ENCODE measurements around the gene MMP21. TPM values are rescaled to one million over a fixed set of nuclear protein-coding genes. Genes with fewer than 3 reads are reported as not detected.

The MMP21 gene
- total and polyA plus RNA-seq, 2 donors (not counting 1 experiment from before 2014, with no cell fraction given) = 0.05 to 0.17 TPM

Other genes with a start within 250 kb of the MMP21 start
- not detected in 2 replicates for gene TEX36, start 92.7 kb downstream of the MMP21 start, total RNA-seq
- gene TEX36, start 92.7 kb downstream of the MMP21 start, polyA plus RNA-seq = 0.32 TPM in 1 of 2 replicates, not detected in the other
- 21.6 and 25.3 TPM in 2 replicates for gene EDRF1, start 56.1 kb downstream of the MMP21 start, total RNA-seq
- gene EDRF1, start 56.1 kb downstream of the MMP21 start, polyA plus RNA-seq = 17.3 and 19.9 TPM in 2 replicates
- 60.4 and 75.0 TPM in 2 replicates for gene UROS, start 47.4 kb upstream of the MMP21 start, total RNA-seq
- 54.4 and 63.9 TPM in 2 replicates for gene UROS, start 47.4 kb upstream of the MMP21 start, polyA plus RNA-seq
- gene BCCIP, start 47.7 kb upstream of the MMP21 start, total RNA-seq = 31.3 and 32.0 TPM in 2 replicates
- 72.2 and 88.9 TPM in 2 replicates for gene BCCIP, start 47.7 kb upstream of the MMP21 start, polyA plus RNA-seq
- 33.7 and 36.0 TPM in 2 replicates for gene DHX32, start 105.5 kb upstream of the MMP21 start, total RNA-seq
- gene DHX32, start 105.5 kb upstream of the MMP21 start, polyA plus RNA-seq = 29.0 and 31.1 TPM in 2 replicates
- 0.83 and 2.6 TPM in 2 replicates for gene FANK1, start 120.7 kb upstream of the MMP21 start, total RNA-seq
- 1.6 and 4.4 TPM in 2 replicates for gene FANK1, start 120.7 kb upstream of the MMP21 start, polyA plus RNA-seq